H9 (cell line): ENCODE results near the gene PGM1. TPM values are rescaled to one million over a fixed set of nuclear protein-coding genes. Genes with fewer than 3 reads are reported as not detected.

Experiments used
- DNase-seq: peaks from one replicate; pipeline ENCODE4 v3.0.0-alpha.2; 2017
- H2AFZ ChIP-seq: one replicate; pipeline ENCODE4 v1.6.1; 2013; ENCODE audit warnings: mild to moderate bottlenecking, low read length, control low read depth, moderate library complexity
- H2AK5ac ChIP-seq: 2 replicates; pipeline ENCODE4 v1.6.1; 2013; ENCODE audit warnings: low read length, control low read depth, mixed read lengths; ENCODE audit not compliant: insufficient read length
- H2BK120ac ChIP-seq: one replicate; pipeline ENCODE4 v1.6.1; 2013; ENCODE audit warnings: low read depth, mild to moderate bottlenecking, low read length, control low read depth, inconsistent platforms; ENCODE audit not compliant: poor library complexity, severe bottlenecking
- H2BK12ac ChIP-seq: 2 replicates; pipeline ENCODE4 v1.6.1; 2013; ENCODE audit warnings: low read length, control low read depth, mixed read lengths, low read depth; ENCODE audit not compliant: insufficient read length
- H2BK15ac ChIP-seq: 2 replicates; pipeline ENCODE4 v1.6.1; 2013; ENCODE audit warnings: low read depth, low read length, control low read depth
- H2BK20ac ChIP-seq: one replicate; pipeline ENCODE4 v1.6.1; 2013; ENCODE audit warnings: low read depth, mild to moderate bottlenecking, low read length, control low read depth, inconsistent platforms; ENCODE audit not compliant: poor library complexity, severe bottlenecking
- H2BK5ac ChIP-seq: 2 replicates; pipeline ENCODE4 v1.6.1; 2013; ENCODE audit warnings: low read length, control low read depth, mixed read lengths; ENCODE audit not compliant: insufficient read length
- H3K14ac ChIP-seq: 2 replicates; pipeline ENCODE4 v1.6.1; 2013; ENCODE audit warnings: low read length, control low read depth; ENCODE audit not compliant: insufficient read depth
- H3K18ac ChIP-seq: 2 replicates; pipeline ENCODE4 v1.6.1; 2013; ENCODE audit warnings: low read depth, mild to moderate bottlenecking, mixed read lengths, low read length, control low read depth; ENCODE audit not compliant: insufficient read length
- H3K23ac ChIP-seq: 2 replicates; pipeline ENCODE4 v1.6.1; 2013; ENCODE audit warnings: low read length, control low read depth, mixed read lengths, low read depth; ENCODE audit not compliant: insufficient read length
- H3K23me2 ChIP-seq: 2 replicates; pipeline ENCODE4 v1.6.1; 2013; ENCODE audit warnings: low read depth, mild to moderate bottlenecking, mixed read lengths, low read length, control low read depth; ENCODE audit not compliant: insufficient read length, poor library complexity, severe bottlenecking
- H3K27ac ChIP-seq: 2 replicates; pipeline ENCODE4 v1.5.1; 2013; ENCODE audit warnings: low read length, control low read depth, mixed read lengths, low read depth; ENCODE audit not compliant: insufficient read length
- H3K27me3 ChIP-seq: 2 replicates; pipeline ENCODE4 v1.6.1; 2013; ENCODE audit warnings: low read length, control low read depth, inconsistent platforms; ENCODE audit not compliant: insufficient read depth
- H3K4ac ChIP-seq: 2 replicates; pipeline ENCODE4 v1.6.1; 2013; ENCODE audit warnings: low read depth, mild to moderate bottlenecking, control low read depth, inconsistent platforms, low read length, moderate library complexity
- H3K4me1 ChIP-seq: 2 replicates; pipeline ENCODE4 v1.6.1; 2013; ENCODE audit warnings: low read length, control low read depth, inconsistent platforms; ENCODE audit not compliant: insufficient read depth
- H3K4me2 ChIP-seq: 2 replicates; pipeline ENCODE4 v1.6.1; 2013; ENCODE audit warnings: low read length, control low read depth, mixed read lengths; ENCODE audit not compliant: insufficient read length, insufficient read depth
- H3K56ac ChIP-seq: 2 replicates; pipeline ENCODE4 v1.6.1; 2013; ENCODE audit warnings: low read depth, mild to moderate bottlenecking, mixed read lengths, low read length, control low read depth; ENCODE audit not compliant: insufficient read length
- H3K79me1 ChIP-seq: 2 replicates; pipeline ENCODE4 v1.6.1; 2013; ENCODE audit warnings: low read depth, mild to moderate bottlenecking, moderate library complexity, low read length, control low read depth, inconsistent platforms; ENCODE audit not compliant: insufficient read depth, poor library complexity, severe bottlenecking
- H3K79me2 ChIP-seq: 2 replicates; pipeline ENCODE4 v1.6.1; 2013; ENCODE audit warnings: low read length, control low read depth, inconsistent platforms; ENCODE audit not compliant: insufficient read depth
- H3K9ac ChIP-seq: 2 replicates; pipeline ENCODE4 v1.6.1; 2013; ENCODE audit warnings: low read length, control low read depth, mixed read lengths; ENCODE audit not compliant: insufficient read length; ENCODE audit errors: extremely low read depth
- H3K9me3 ChIP-seq: one replicate; pipeline ENCODE4 v1.6.1; 2013; ENCODE audit warnings: low read depth, low read length, inconsistent platforms; ENCODE audit not compliant: control insufficient read depth
- H3T11ph ChIP-seq: one replicate; pipeline ENCODE4 v1.6.1; 2013; ENCODE audit warnings: mild to moderate bottlenecking, low read length, control low read depth, inconsistent platforms
- H4K20me1 ChIP-seq: one replicate; pipeline ENCODE4 v1.6.1; 2013; ENCODE audit not compliant: control insufficient read depth, insufficient read length, insufficient read depth
- H4K5ac ChIP-seq: 2 replicates; pipeline ENCODE4 v1.6.1; 2013; ENCODE audit warnings: low read depth, mild to moderate bottlenecking, mixed read lengths, low read length, control low read depth; ENCODE audit not compliant: insufficient read length
- H4K8ac ChIP-seq: replicated peaks from 2 replicates; pipeline ENCODE4 v1.6.1; 2013; ENCODE audit warnings: low read length, control low read depth, mixed read lengths, low read depth; ENCODE audit not compliant: insufficient read length
- H4K91ac ChIP-seq: 2 replicates; pipeline ENCODE4 v1.6.1; 2013; ENCODE audit warnings: low read depth, mild to moderate bottlenecking, moderate library complexity, mixed read lengths, low read length, control low read depth; ENCODE audit not compliant: insufficient read length
- H3K27ac Mint-ChIP-seq, 3 experiments: 2 replicates in 2 of 3; 3 replicates in 1 of 3; pipeline ENCODE4 v1.8.0; 2020 to 2021; ENCODE audit warnings: mixed read lengths in 3 of 3, mild to moderate bottlenecking in 1 of 3, moderate library complexity in 1 of 3
- H3K27me3 Mint-ChIP-seq: 2 replicates; pipeline ENCODE4 v1.8.0; 2021; ENCODE audit warnings: low read depth, mild to moderate bottlenecking, moderate library complexity, mixed read lengths
- H3K36me3 Mint-ChIP-seq, 3 experiments: 2 replicates in 2 of 3; 3 replicates in 1 of 3; pipeline ENCODE4 v1.8.0; 2020 to 2021; ENCODE audit warnings: low read depth in 3 of 3, mixed read lengths in 3 of 3; ENCODE audit not compliant: insufficient read depth in 1 of 3
- H3K4me1 Mint-ChIP-seq, 2 experiments: 2 replicates each; pipeline ENCODE4 v1.8.0; 2020; ENCODE audit warnings: mixed read lengths in 2 of 2
- H3K4me3 Mint-ChIP-seq, 2 experiments: 2 replicates in 1 of 2; 3 replicates in 1 of 2; pipeline ENCODE4 v1.8.0; 2020 to 2021; ENCODE audit warnings: mild to moderate bottlenecking in 2 of 2, mixed read lengths in 2 of 2, moderate library complexity in 1 of 2
- H3K9me3 Mint-ChIP-seq, 2 experiments: 2 replicates in 1 of 2; 3 replicates in 1 of 2; pipeline ENCODE4 v1.8.0; 2020; ENCODE audit warnings: mild to moderate bottlenecking in 2 of 2, mixed read lengths in 2 of 2, moderate library complexity in 1 of 2
- CTCF ChIP-seq: fragments of 200-600 bp; sonication (generic); conservative IDR thresholded peaks from 3 replicates; pipeline ENCODE4 v1.8.0; 2021; ENCODE audit warnings: antibody characterized with exemption, mild to moderate bottlenecking
- WGBS: extraction: QIAGEN DNeasy Blood & Tissue Kit; methylation state at CpG from one replicate; pipeline ENCODE4 v1.1.7; 2013; ENCODE audit warnings: missing lambda C conversion rate, low lambda C conversion rate, mixed read lengths; ENCODE audit not compliant: insufficient read length; ENCODE audit errors: extremely low coverage; 5-methylcytosine and 5-hydroxymethylcytosine counted together
- total RNA-seq: library from RNA; stranded (reverse); gene quantifications from 2 replicates; pipeline ENCODE4 v1.2.1, GENCODE V29; 2021

Gene PGM1
- total RNA-seq, 1 experiment from 2014 or later: 56.4 TPM

GRCh38 chr1:63670164-63670563 lies 77.0 kb downstream of the PGM1 start:
- peaks cover 23 to 25% of the 10 kb centered on the region in 2 experiments for H3K4me1 Mint-ChIP-seq
- H3K79me2 ChIP-seq: no peaks in the 10 kb centered on the region
- no peaks in the 10 kb centered on the region for H4K20me1 ChIP-seq
- H2BK12ac ChIP-seq: no peak overlapping the region
- H3K27ac Mint-ChIP-seq: no peak overlapping the region
- no peak overlapping the region for H2BK20ac ChIP-seq
- H2AK5ac ChIP-seq: no peak overlapping the region
- no peak overlapping the region for H2BK15ac ChIP-seq
- no peak overlapping the region for H3K14ac ChIP-seq
- H4K8ac ChIP-seq: no peak overlapping the region
- no peak for DNase-seq
- H3K27me3 Mint-ChIP-seq: no peaks in the 10 kb centered on the region; the same call in 1 of the 2 replicates
- no peak overlapping the region for H3K27ac ChIP-seq
- no CpG with 5 or more reads among the region's 5 CpGs for WGBS
- no peak overlapping the region for H3K18ac ChIP-seq
- H3K4ac ChIP-seq: no peak overlapping the region
- H3K9me3 Mint-ChIP-seq: peaks cover 0 to 5% of the 10 kb centered on the region in 2 experiments; a peak in 1 of 5 replicates
- peaks cover 2% of the 10 kb centered on the region; the same call in 1 of the 2 replicates for H3K4me1 ChIP-seq
- no peak overlapping the region for H3K56ac ChIP-seq
- no peak overlapping the region for H3K23ac ChIP-seq
- H2BK5ac ChIP-seq: no peak overlapping the region
- no peak overlapping the region for H3K4me3 Mint-ChIP-seq
- no peaks in the 10 kb centered on the region for H3K23me2 ChIP-seq
- no peaks in the 10 kb centered on the region for H3K79me1 ChIP-seq
- H2AFZ ChIP-seq: no peak overlapping the region
- no peaks in the 10 kb centered on the region for H3K9me3 ChIP-seq
- H3K4me2 ChIP-seq: no peak overlapping the region
- H2BK120ac ChIP-seq: no peak overlapping the region
- no peak overlapping the region for H4K5ac ChIP-seq
- H4K91ac ChIP-seq: no peak overlapping the region
- H3K36me3 Mint-ChIP-seq: peaks cover 0 to under 1% (median 0%) of the 10 kb centered on the region in 3 experiments; a peak in 1 of 7 replicates
- H3K9ac ChIP-seq: no peak overlapping the region
- H3K27me3 ChIP-seq: no peaks in the 10 kb centered on the region
- H3T11ph ChIP-seq: no peak overlapping the region
- TF ChIP-seq CTCF: no peak
